Measurements from ENCODE around the gene MCCD1. TPM values are rescaled to one million over a fixed set of nuclear protein-coding genes. Genes with fewer than 3 reads are reported as not detected.

Gene MCCD1
- total RNA-seq, 1 experiment from 2014 or later = not detected

- no CpG with 5 or more reads among the region's 5 CpGs for WGBS (ENCODE audit: extremely low coverage, insufficient read length, low lambda C conversion rate)
- no peak overlapping the region for H2BK15ac ChIP-seq (ENCODE audit: low read depth, low read length)
- no peak overlapping the region for H3K9ac ChIP-seq (ENCODE audit: extremely low read depth, insufficient read length, low read length)
- Mint-ChIP-seq H3K36me3 (ENCODE audit: insufficient read depth in 1 of 3, low read depth in 3 of 3) (peaks cover 16 to 24% (median 23%) of the 10 kb centered on the region in 3 experiments), H3K27ac (no peak overlapping the region), H3K4me1 (peaks cover 0 to 3% of the 10 kb centered on the region in 2 experiments; a peak in 1 of 4 replicates), H3K27me3 (ENCODE audit: low read depth) (peaks cover 6% of the 10 kb centered on the region), H3K9me3 (peaks cover 0 to 2% of the 10 kb centered on the region in 2 experiments; a peak in 2 of 5 replicates), H3K4me3 (no peak overlapping the region)
- no peak overlapping the region for H2BK20ac ChIP-seq (ENCODE audit: low read depth, low read length, poor library complexity, severe bottlenecking)
- no peaks in the 10 kb centered on the region for H4K20me1 ChIP-seq (ENCODE audit: control insufficient read depth, insufficient read depth, insufficient read length)
- no peak overlapping the region for H3T11ph ChIP-seq (ENCODE audit: low read length)
- H3K9me3 ChIP-seq (ENCODE audit: control insufficient read depth, low read depth, low read length) = no peaks in the 10 kb centered on the region
- H4K5ac ChIP-seq (ENCODE audit: insufficient read length, low read depth, low read length) = no peak overlapping the region
- H2BK12ac ChIP-seq (ENCODE audit: insufficient read length, low read depth, low read length) = no peak overlapping the region
- no peak overlapping the region for H3K14ac ChIP-seq (ENCODE audit: insufficient read depth, low read length)
- no peaks in the 10 kb centered on the region for H3K27me3 ChIP-seq (ENCODE audit: insufficient read depth, low read length)
- H3K23me2 ChIP-seq (ENCODE audit: insufficient read length, low read depth, low read length, poor library complexity, severe bottlenecking) = no peaks in the 10 kb centered on the region
- no peak overlapping the region for H4K8ac ChIP-seq (replicated peaks; ENCODE audit: insufficient read length, low read depth, low read length)
- no peak overlapping the region for H2BK120ac ChIP-seq (ENCODE audit: low read depth, low read length, poor library complexity, severe bottlenecking)
- no peak overlapping the region for H4K91ac ChIP-seq (ENCODE audit: insufficient read length, low read depth, low read length)
- H3K79me2 ChIP-seq (ENCODE audit: insufficient read depth, low read length) = no peaks in the 10 kb centered on the region
- no peak for TF ChIP-seq CTCF (conservative IDR thresholded peaks at IDR 0.05)
- no peaks in the 10 kb centered on the region for H3K79me1 ChIP-seq (ENCODE audit: insufficient read depth, low read depth, low read length, poor library complexity, severe bottlenecking)
- no peak overlapping the region for H3K56ac ChIP-seq (ENCODE audit: insufficient read length, low read depth, low read length)
- H3K4ac ChIP-seq (ENCODE audit: low read depth, low read length) = no peak overlapping the region
- H2AK5ac ChIP-seq (ENCODE audit: insufficient read length, low read length) = no peak overlapping the region
- H3K27ac ChIP-seq (ENCODE audit: insufficient read length, low read depth, low read length) = no peak overlapping the region
- no peak overlapping the region for H2AFZ ChIP-seq (ENCODE audit: low read length)
- no peaks in the 10 kb centered on the region; the same call in 1 of the 2 replicates for H3K4me1 ChIP-seq (ENCODE audit: insufficient read depth, low read length)
- no peak for DNase-seq
- no peak overlapping the region for H3K18ac ChIP-seq (ENCODE audit: insufficient read length, low read depth, low read length)
- H3K23ac ChIP-seq (ENCODE audit: insufficient read length, low read depth, low read length) = no peak overlapping the region
- no peak overlapping the region for H3K4me2 ChIP-seq (ENCODE audit: insufficient read depth, insufficient read length, low read length)
- no peak overlapping the region for H2BK5ac ChIP-seq (ENCODE audit: insufficient read length, low read length)
Measured at GRCh38 chr6:31513456-31514165, 15.2 kb upstream of the MCCD1 start.

All from H9 (cell line).